ENCODE results near the gene CASZ1.
A peak's percentile ranks its signal among the peaks of the same experiment; 100 is the strongest.

Gene CASZ1

GRCh38 chr1:10599194-10599861 lies 197.1 kb downstream of the CASZ1 start:
- peak; percentile 63 for DNase-seq (ENCODE audit: low read depth, low spot score)
- ChIA-PET POLR2A (no interaction called here), CTCF (interaction anchor here (0.9 to 1.3 kb wide), 4 partner anchors 9 to 20 kb away, joined by 3 to 4 read pairs (median 3); no protein-coding TSS in a partner anchor)
- no peak for TF ChIP-seq CTCF (IDR thresholded peaks at IDR 0.05; ENCODE audit: insufficient read depth, low read length, missing control alignments)
- no peak overlapping the region for H3K4me3 ChIP-seq (ENCODE audit: low read depth, low read length)

- POLR2A ChIA-PET = no interaction called here
- no peak overlapping the region for H3K4me3 ChIP-seq (ENCODE audit: low read depth, low read length)
- CTCF ChIA-PET = interaction anchor here (0.8 kb wide), 1 partner anchor 10 kb away, joined by 3 read pairs; no protein-coding TSS in a partner anchor
- no peak for DNase-seq (ENCODE audit: low read depth, low spot score)
- no peak for TF ChIP-seq CTCF (IDR thresholded peaks at IDR 0.05; ENCODE audit: insufficient read depth, low read length, missing control alignments)
Measured at GRCh38 chr1:10598389-10598702, 198.1 kb downstream of the CASZ1 start.

- no peak for TF ChIP-seq CTCF (IDR thresholded peaks at IDR 0.05; ENCODE audit: insufficient read depth, low read length, missing control alignments)
- no peak for DNase-seq (ENCODE audit: low read depth, low spot score)
- CTCF ChIA-PET = interaction anchor here (0.8 kb wide), 1 partner anchor 11 kb away, joined by 3 read pairs; no protein-coding TSS in a partner anchor
- no peak overlapping the region for H3K4me3 ChIP-seq (ENCODE audit: low read depth, low read length)
- POLR2A ChIA-PET = no interaction called here
Measured at GRCh38 chr1:10597492-10598388, 198.7 kb downstream of the CASZ1 start.

- no peak for DNase-seq (ENCODE audit: low read depth, low spot score)
- no peak overlapping the region for H3K4me3 ChIP-seq (ENCODE audit: low read depth, low read length)
- ChIA-PET CTCF (no interaction called here), POLR2A (no interaction called here)
- TF ChIP-seq CTCF (IDR thresholded peaks at IDR 0.05; ENCODE audit: insufficient read depth, low read length, missing control alignments) = no peak
Measured at GRCh38 chr1:10596780-10597179, 199.7 kb downstream of the CASZ1 start.

GRCh38 chr1:10594595-10595223 lies 201.7 kb downstream of the CASZ1 start:
- no peak overlapping the region for H3K4me3 ChIP-seq (ENCODE audit: low read depth, low read length)
- TF ChIP-seq CTCF (IDR thresholded peaks at IDR 0.05; ENCODE audit: insufficient read depth, low read length, missing control alignments) = no peak
- POLR2A ChIA-PET = no interaction called here
- DNase-seq (ENCODE audit: low read depth, low spot score) = no peak
- CTCF ChIA-PET = interaction anchor here (0.9 kb wide), 1 partner anchor 86 kb away, joined by 3 read pairs; no protein-coding TSS in a partner anchor

- TF ChIP-seq CTCF (IDR thresholded peaks at IDR 0.05; ENCODE audit: insufficient read depth, low read length, missing control alignments) = no peak
- ChIA-PET CTCF (interaction anchor here (1.3 kb wide), 1 partner anchor 11 kb away, joined by 3 read pairs; no protein-coding TSS in a partner anchor), POLR2A (no interaction called here)
- no peak overlapping the region for H3K4me3 ChIP-seq (ENCODE audit: low read depth, low read length)
- DNase-seq (ENCODE audit: low read depth, low spot score) = no peak
Measured at GRCh38 chr1:10593750-10594149, 202.7 kb downstream of the CASZ1 start.

Measured in AG04449 (cell line).